NCI-H1436 treated with DMSO at 0.1 percent for 48 hours (cell line): ENCODE measurements around the gene PPFIA1.
"Not testable (repeated sequence)": the region's sequence is repeated elsewhere in the genome, so short reads cannot be mapped to it uniquely, and the experiment has no call there.

ENCODE experiments used
- DNase-seq: peaks from one replicate; lab custom pipeline; 2025; lab: John Stamatoyannopoulos, UW

PPFIA1 gene

DNA sequence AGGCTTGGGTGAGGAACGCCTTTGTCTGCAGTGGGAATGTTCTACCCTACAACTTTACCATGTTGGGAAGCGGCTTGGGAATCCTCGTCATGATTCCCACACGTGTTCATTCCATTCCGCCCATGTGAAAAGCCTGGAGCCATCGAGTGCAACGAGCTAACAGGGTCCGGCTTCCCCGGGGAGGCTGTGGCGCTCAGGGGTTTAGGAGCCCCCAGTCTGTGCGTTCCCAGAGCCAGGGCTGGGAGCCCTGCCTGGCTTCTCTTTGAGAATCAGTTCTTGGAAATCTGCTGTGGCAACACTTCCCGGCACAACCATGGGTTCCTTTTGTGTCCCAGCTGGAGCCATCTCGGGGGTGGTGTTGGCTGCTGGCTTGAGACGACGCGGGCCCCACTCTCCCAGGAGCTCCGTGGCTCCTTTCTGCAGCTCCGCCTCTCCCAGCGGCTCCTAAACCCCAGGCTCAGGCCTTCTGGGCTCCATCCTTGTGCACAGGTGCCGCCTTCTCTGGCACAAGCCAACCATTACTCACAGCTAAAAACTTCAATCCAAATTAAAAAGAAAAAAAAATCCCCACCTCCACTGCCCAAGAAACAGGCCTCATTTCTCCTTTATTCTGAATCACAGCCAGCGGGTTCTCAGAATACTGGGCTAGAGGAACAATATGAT is 18.7 kb upstream of the PPFIA1 start:
- DNase-seq: no peak

DNA sequence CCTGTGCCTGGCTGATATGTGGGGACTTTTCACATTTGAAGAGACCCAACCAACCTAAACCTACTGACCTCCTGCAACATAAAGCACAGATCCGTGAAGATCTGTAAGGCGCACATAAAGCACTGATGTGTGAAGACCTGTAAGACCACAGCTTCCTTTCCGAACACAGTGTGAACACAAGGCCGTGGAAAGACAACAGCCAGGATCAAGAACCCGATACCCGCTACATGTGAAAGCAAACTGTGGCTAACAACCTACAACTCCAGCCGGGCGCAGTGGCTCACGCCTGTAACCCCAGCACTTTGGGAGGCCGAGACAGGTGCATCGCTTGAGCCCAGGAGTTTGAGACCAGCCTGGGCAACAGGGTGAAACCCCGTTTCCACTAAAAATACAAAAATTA is 17.6 kb upstream of the PPFIA1 start:
- DNase-seq: no peak

DNA sequence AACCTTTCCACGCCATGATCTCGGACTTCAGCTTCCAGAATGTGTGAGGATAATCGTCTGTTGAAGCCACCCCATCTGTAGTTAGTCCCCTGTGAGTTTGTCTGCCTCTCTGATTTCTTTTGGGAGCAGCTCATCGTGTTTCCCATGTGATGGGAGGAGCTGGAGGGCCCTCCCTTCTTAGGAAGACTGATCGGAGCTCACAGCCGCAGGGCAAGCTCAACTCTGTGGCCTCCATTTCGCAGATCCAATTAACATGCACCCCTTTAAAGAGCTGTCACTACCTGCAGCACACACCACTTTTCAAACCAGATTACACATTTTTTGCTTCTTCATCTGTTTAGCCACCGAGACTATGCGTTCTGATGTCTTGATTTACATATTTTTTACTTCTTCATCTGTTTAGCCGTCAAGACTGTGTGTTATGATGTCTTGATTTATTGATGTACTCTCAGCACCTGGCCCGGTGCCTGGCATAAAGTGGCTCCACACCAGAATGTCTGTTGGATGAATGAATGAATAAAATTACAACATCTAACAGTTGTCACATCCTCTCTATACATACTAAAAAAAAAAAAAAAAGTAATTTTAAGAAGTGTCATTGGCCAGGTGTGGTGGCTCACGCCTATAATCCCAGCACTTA is 14.9 kb upstream of the PPFIA1 start:
- peak; percentile 42 for DNase-seq

DNA sequence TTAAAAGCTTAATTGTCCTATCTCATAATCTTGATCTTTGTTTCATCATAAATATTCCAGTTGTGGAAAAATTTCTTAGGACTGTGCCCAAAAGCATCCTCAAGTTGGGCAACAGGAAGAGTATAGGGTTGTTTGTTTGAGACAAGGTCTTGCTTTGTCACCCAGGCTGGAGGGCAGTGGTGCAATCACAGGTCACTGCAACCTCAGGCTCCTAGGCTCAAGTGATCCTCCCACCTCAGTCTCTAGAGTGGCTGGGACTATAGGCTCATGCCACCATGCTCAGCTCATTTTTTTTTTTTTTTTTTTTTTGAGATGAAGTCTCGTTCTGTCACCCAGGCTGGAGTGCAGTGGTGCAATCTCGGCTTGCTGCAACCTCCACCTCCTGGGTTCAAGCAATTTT is 11.4 kb upstream of the PPFIA1 start:
- not testable (repeated sequence) for DNase-seq

DNA sequence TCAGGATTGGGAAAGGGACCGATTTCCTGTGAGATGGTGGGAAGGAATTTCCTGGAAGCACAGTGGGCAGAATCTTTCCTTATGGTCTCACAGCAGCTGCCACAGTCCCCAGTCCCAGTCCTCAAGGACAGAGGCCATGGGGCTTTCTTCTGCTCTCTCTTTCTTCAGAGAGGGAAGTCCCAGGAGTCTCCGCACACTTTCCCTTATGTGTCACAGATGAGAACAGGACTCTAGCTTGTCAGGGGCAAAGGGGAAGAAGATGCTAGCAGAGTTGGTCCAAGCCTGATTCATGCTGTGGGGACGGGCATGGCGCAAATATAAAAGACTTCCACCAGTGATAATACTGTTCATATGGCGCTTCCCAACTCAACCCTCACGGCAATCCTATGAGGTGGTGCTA is 7.5 kb upstream of the PPFIA1 start:
- DNase-seq: no peak

DNA sequence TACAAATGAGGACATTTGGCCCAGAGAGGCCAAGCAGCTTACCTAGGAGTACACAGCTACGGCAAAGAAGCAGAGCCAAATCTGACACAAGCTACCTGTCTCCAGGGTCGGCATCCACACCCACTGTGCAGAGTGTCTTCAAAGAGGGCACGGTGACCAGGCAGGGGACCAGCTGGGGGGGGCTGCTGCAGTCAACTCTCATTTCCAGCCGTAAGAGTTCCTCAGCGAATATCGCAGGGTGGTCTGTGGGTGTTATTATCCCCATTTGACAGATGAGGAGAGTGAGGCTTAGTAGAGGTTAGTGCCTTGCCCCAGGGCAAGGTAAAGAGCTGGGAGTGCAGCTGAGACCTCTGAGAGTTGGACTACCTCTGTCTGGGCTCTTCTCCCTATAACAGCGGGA is 7.1 kb upstream of the PPFIA1 start:
- no peak for DNase-seq

DNA sequence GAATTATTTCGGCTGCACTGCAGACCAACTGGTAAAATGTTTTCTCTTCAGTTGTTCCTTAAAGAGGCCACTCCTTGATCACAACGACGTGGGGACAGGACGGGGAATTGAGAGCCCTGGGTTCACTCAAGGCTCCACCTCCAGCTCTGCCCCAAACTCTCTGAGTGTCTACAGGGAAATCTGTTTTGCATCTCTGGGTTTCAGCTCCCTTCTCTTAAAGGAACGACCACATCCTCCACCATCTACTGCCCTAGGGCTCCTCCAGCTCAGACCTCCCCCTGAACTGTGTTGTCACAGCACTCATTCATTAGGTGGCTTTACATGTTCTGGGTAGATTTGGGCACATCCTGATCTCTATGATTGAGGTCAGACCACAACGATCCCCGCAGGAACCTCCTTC is 5.1 kb upstream of the PPFIA1 start:
- no peak for DNase-seq

DNA sequence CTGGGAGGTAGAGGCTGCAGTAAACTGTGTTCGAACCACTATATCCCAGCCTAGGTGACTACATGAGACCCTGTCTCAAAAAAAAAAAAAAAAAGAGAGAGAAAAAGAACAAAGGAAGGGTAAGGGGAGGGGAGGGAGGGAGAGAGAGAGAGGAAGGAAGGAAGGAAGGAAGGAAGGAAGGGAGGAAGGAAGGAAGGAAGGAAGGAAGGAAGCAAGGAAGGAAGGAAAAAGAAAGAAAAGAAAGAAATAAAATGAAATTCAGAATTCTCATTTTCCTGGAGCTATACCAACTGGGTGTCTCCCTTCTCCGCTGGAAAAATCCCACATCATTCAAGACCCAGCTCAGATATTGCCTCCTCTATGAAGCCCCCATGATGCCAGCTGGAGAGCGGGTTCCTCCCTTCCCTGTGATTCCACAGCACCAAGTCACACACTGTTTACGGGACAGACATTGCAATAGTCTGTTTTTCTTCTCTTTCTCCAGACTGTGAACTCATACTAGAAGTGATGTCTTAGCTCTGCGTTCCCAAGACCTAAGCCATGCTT is 3.0 kb upstream of the PPFIA1 start:
- DNase-seq: no peak

DNA sequence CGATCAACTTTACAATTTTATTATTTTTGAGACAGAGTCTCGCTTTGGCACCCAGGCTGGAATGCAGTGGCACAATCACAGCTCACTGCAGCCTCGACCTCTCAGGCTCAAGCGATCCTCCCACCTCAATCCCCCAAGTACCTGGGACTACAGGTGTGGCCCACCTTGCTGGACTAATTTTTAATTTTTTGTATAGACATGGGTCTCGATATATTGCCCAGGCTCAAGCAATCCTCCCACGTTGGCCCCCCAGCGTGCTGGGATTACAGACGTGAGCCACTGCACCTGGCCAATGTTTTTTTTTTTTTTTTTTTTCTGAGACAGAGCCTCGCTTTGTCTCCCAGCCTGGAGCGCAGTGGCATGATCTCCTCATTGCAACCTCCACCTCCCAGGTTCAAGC is 2.0 kb upstream of the PPFIA1 start:
- no peak for DNase-seq

DNA sequence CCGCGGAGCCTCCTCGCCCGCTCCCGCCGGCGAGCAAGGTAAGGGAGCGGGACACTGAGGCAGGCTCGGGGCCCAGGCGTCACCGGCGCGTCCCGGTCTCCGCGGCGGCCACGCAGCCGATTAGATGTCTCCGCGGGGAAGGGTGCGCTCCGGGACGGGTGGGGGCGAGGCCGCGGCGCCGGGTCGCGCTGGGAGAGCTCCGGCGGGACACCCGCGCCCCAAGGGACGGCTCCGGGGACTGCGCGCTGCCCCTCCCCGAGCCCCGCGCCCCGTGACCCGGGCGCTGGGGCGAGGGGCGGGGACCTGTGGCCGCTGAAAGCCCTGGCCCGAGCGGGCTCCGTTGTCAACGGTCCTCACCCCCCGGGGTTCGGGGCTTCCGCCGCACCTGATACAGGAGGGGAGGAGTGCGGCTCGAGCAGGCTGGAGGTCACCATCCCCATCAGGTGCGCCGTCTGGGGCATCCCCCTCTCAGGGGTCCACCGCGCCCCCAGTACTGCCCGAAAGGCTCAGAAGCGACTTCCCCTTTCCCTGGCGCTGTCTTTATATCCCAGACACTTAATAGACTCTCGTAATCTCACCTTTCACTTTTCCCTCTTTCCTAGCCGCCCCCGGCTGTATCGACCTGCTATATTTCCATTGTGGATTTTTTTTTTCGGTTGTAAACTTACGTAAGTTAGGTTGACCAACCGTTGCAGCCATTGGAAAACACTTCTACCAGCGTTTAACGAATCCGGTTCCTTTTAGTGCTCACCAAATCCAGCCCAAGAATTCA is 573 bp downstream of the PPFIA1 start:
- no peak for DNase-seq

DNA sequence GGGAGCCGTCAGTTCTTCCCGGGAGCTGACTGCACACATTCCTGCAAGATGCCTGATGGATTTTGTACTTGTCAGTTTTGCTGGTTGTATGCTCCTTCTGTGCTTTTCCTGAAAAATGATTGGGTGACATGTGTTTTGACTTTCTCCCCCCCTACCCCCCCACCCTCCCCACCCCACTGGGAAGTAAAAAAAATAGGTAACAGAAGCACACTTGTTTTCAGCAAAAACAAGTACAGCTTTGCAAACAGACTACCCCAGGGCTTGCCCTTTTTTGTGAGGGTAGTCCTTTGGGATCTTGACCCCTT is 1.1 kb downstream of the PPFIA1 start:
- DNase-seq: no peak

DNA sequence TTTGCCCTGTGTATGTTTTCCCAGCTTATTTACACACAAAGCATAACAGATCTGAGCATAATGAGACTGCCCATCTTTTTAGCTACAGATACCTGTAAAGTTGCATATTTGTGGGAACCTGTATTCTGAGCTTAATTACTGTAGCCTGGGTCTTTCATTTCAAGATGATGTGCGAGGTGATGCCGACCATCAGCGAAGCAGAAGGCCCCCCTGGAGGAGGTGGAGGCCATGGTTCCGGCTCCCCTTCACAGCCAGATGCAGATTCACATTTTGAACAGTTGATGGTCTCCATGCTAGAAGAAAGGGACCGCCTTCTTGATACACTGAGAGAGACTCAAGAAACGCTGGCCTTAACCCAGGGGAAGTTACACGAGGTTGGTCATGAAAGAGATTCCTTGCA is 1.5 kb downstream of the PPFIA1 start:
- DNase-seq: no peak

DNA sequence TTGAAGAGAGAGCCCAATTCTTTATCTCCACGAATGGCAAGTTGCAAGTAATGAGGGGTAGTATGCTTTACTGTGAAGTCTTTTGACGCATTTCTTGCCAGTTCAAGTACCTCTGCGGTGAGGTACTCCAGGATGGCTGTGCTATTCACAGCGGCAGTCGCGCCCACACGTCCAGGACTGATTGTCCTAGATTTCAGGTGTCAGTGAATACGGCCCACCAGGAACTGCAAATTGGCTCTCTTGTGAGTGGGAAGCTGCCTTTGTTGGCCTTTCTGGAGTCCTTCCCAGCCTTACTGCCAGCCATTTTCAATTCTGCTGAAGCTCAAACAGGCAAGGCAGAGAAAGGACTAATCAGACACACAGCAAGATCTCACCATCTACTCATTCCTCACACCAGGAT is 8.5 kb downstream of the PPFIA1 start:
- no peak for DNase-seq

DNA sequence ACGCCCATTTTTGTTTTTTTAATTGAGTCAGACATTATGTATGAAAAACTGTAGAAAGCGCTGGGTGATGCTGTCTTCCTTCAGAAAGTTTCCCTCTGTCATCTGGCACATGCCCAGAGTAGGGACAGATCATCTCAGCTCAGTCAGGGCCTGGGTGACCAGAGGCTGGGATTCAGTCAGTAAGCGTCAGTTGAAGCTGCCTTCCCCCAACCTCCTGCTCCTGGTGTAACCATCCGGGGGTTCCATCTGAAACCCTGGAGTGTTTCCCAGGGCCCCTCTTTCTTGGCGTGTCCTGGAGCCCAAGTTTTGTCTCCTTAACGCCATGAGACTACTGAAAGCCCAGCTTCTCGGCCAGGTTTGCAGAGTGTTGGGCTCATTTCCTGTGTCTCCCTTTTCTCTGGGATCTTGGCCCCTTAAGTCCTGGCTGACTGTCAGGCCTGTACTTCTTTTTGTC is 10.7 kb downstream of the PPFIA1 start:
- no peak for DNase-seq

DNA sequence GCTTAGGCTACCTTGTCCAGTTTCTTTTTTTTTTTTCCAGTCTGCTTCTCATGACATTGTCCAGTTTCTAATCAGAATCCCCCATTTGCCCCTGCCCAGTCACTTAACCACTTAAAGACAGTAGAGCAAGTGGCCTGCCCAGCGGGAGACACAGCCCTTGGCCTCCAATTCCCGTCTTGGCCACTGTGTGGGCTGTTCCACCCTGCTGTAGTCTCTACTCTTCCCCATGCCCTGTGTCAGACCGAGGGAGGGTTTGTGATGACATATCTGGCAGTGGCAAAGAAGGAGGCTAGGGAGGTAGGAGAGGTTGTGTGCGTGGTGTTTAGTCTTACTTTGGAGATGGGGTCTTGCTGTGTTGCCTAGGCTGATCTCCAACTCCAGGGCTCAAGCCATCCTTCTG is 11.5 kb downstream of the PPFIA1 start:
- no peak for DNase-seq

DNA sequence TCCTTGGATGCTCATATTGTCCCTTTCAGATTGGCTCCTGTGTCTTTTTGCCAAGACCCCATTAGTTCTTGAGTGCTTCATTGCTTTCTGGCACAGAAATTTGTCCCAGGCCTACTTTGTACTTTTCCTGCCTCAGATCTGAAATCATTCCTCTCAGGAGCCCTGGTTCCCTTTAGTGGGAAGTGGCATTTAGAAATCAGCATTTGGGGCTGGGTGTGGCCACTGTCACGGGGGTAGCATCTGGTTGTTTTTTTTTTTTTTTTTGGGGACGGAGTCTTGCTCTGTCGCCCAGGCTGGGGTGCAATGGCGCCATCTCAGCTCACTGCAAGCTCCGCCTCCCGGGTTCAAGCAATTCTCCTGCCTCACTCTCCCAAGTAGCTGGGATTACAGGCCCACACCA is 18.2 kb downstream of the PPFIA1 start:
- DNase-seq: no peak

DNA sequence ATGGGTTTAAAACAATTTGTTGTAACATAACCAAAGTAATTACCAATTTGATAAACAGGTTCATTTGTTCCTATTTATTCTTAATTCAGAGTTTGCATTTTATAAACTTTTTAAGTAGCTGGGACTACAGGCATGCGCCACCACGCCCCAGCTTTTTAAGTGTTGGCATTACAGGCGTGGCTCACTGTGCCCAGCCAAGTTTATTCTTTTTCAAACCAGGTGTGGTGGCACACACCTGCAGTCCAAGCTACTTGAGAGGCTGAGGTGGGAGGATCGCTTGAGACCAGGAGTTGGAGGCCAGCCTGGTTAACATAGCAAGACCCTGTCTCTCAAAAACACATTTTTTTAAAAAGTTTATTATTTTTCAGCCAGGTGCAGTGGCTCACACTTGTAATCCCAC is 19.1 kb downstream of the PPFIA1 start:
- no peak for DNase-seq

DNA sequence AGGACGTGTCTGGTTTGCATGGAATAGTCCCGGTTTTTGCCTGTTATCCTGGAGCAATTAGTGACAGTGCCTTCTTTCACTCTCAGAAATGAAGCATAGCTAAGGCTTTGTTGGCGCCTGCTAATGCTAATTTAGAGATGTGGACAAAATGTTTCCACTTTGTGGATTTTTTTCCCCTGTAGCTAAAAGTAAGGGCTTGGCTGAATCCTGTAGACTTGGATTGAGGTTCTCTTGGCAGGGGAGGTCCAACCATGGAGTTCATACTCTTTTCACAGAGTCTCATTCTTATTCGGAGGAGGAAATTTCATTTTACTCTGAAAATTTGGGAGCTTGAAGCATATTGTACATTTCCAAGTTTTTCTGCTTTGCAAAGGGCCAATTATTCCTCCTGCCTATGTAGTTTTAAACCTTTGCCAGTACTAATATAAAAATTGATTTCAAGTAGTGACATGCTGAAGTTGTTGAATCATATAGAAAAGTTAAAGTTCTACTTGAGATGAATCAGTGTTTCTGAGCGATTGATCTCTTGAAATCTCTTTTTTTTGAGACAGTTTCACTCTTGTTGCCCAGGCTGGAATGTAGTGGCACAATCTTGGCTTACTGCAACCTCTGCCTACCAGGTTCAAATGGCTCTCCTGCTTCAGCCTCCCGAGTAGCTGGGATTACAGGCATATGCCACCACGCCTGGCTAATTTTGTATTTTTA is 20.0 kb downstream of the PPFIA1 start:
- no peak for DNase-seq

DNA sequence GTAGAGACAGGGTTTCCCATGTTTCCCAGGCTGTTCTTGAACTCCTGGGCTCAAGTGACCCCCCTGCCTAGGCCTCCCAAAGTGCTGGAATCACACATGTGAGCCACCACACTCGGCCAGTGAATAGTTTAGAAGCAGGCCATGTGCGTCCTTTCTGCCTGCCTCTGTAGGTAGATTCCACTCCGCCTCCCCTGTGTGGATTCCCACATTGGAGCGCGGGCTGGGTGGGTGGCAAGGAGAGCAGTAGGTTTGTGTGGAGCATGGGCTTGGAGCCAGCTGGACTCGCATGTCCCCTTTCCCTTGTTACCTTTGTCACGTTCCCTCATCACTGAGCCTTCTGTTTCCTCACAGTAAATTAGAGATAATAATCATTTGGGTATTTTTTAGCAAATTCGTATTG is 21.7 kb downstream of the PPFIA1 start:
- no peak for DNase-seq

DNA sequence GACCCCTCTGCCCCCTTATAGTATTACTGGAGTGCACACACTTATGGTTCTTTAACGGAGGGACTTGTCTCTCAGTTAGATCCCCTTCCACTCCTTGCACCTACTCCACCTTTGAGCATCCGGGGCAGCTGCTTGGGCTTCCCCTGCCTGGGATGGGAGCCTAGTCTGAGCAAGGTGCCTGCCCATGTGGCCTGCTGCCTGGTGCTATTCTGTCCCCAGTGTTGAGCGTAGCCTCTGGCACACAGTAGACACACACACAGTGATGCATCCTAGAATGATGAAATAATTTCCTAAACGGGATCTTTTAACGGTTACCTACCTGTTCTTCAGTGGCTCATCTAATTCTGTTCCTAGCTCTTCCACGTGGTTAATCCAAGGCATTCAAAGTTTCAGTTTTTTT is 22.4 kb downstream of the PPFIA1 start:
- no peak for DNase-seq

DNA sequence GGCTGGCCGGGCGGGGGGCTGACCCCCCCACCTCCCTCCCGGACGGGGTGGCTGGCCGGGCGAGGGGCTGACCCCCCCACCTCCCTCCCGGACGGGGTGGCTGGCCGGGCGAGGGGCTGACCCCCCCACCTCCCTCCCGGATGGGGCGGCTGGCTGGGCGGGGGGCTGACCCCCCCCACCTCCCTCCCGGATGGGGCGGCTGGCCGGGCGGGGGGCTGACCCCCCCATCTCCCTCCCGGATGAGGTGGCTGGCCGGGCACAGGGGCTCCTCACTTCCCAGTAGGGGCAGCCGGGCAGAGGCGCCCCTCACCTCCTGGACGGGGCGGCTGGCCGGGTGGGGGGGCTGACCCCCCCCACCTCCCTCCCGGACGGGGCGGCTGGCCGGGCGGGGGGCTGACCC is 24.7 kb downstream of the PPFIA1 start:
- not testable (repeated sequence) for DNase-seq

DNA sequence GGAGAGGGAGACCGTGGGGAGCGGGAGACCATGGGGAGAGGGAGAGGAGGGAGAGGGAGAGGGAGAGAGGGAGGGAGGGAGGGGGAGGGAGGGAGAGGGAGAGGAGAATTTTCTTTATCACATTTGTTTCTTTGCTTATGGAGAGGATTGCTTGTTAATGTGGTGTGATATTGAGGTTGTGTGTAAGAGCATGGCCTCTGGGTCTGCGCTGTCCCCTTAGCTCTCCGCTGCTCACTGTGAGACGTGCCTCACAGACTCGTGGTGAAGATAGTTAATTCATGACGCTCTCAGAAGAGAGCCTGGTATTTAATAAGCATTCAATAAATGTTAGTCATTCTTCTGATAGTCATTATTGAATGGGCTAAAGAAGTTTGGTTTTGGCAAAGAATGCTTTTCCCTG is 26.2 kb downstream of the PPFIA1 start:
- no peak for DNase-seq

DNA sequence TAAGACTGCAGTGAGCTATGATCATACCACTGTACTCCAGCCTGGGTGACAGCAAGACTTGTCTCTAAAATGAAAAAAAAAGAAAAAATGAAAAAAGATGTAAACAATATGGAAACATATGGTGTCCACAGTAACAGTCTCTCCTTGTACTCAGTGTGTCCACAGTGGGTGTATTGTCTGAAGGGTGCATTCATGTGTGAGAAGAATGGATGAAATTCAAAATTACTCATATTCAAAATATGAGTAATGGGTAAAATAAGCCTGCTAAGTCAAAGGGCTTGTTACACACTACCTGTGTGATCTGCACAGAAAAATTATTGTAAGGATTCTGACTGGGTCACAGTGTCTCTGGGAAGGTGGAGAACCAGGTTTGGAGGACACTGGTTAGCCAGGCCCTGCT is 26.9 kb downstream of the PPFIA1 start:
- no peak for DNase-seq
